ENCODE measurements around the gene LATS2.

- TF ChIP-seq POLR2AphosphoS5 (IDR thresholded peaks at IDR 0.05; ENCODE audit: low read depth, low read length) (no peak), SIN3A (IDR thresholded peaks at IDR 0.05; ENCODE audit: borderline replicate concordance, insufficient read depth, low read length) (no peak), TAF1 (IDR thresholded peaks at IDR 0.05; ENCODE audit: borderline replicate concordance, insufficient read depth, low read length) (no peak), REST (IDR thresholded peaks at IDR 0.05; ENCODE audit: insufficient read depth in 1 of 2, low read depth in 2 of 2, low read length in 2 of 2) (no peak), FOXP2 (optimal IDR thresholded peaks at IDR 0.05; ENCODE audit: borderline replicate concordance, extremely low read depth, extremely low read length, insufficient read depth) (no peak)
Observed at GRCh38 chr13:20938302-20938701, 123.1 kb downstream of the LATS2 start.
